ENCODE measurements around the gene METTL4. TPM values are rescaled to one million over a fixed set of nuclear protein-coding genes. Genes with fewer than 3 reads are reported as not detected.

Gene METTL4
- total and polyA plus RNA-seq, 2 donors from 2014 or later = 7.2 to 15.2 TPM

- FAIRE-seq = no peak
- Histone ChIP-seq H3K4me1 (ENCODE audit: control insufficient read depth in 2 of 3, insufficient read depth in 2 of 3, low read depth in 1 of 3, low read length in 3 of 3) (no peaks in the 10 kb centered on the region), H3K27me3 (ENCODE audit: control insufficient read depth, insufficient read depth, low read length) (no peaks in the 10 kb centered on the region), H3K9ac (ENCODE audit: low read length in 3 of 3) (no peak overlapping the region), H3K4me3 (ENCODE audit: low read length in 3 of 3) (no peak overlapping the region), H3K9me3 (ENCODE audit: control insufficient read depth in 2 of 3, insufficient read depth in 1 of 3, low read length in 3 of 3) (no peaks in the 10 kb centered on the region), H3K27ac (ENCODE audit: low read depth in 2 of 2, low read length in 2 of 2) (no peak overlapping the region), H3K36me3 (ENCODE audit: control insufficient read depth in 2 of 3, insufficient read depth in 3 of 3, low read length in 3 of 3) (no peaks in the 10 kb centered on the region)
- no peak for DNase-seq
- no peak for TF ChIP-seq CTCF (IDR thresholded peaks at IDR 0.05; ENCODE audit: borderline replicate concordance, extremely low read depth, insufficient read depth)
- intact Hi-C loops (cut with DNase I) = no loop called here
Observed at GRCh38 chr18:2508155-2508554, 63.1 kb downstream of the METTL4 start.

- DNase-seq = peak in 2 of 5 donors; percentile 57 to 58
- intact Hi-C loops (cut with DNase I) = no loop called here
- no peak overlapping the region for H3K9ac ChIP-seq (ENCODE audit: low read length in 3 of 3)
- TF ChIP-seq CTCF (IDR thresholded peaks at IDR 0.05; ENCODE audit: borderline replicate concordance, extremely low read depth, insufficient read depth) = no peak
- no peaks in the 10 kb centered on the region for H3K4me1 ChIP-seq (ENCODE audit: control insufficient read depth in 2 of 3, insufficient read depth in 2 of 3, low read depth in 1 of 3, low read length in 3 of 3)
- no peaks in the 10 kb centered on the region for H3K27me3 ChIP-seq (ENCODE audit: control insufficient read depth, insufficient read depth, low read length)
- no peak overlapping the region for H3K27ac ChIP-seq (ENCODE audit: low read depth in 2 of 2, low read length in 2 of 2)
- no peak for FAIRE-seq
- no peak overlapping the region for H3K4me3 ChIP-seq (ENCODE audit: low read length in 3 of 3)
- H3K36me3 ChIP-seq (ENCODE audit: control insufficient read depth in 2 of 3, insufficient read depth in 3 of 3, low read length in 3 of 3) = no peaks in the 10 kb centered on the region
- H3K9me3 ChIP-seq (ENCODE audit: control insufficient read depth in 2 of 3, insufficient read depth in 1 of 3, low read length in 3 of 3) = no peaks in the 10 kb centered on the region
Observed at GRCh38 chr18:2504642-2505041, 66.7 kb downstream of the METTL4 start.

- no peak for TF ChIP-seq CTCF (IDR thresholded peaks at IDR 0.05; ENCODE audit: borderline replicate concordance, extremely low read depth, insufficient read depth)
- Histone ChIP-seq H3K36me3 (ENCODE audit: control insufficient read depth in 2 of 3, insufficient read depth in 3 of 3, low read length in 3 of 3) (no peaks in the 10 kb centered on the region), H3K4me1 (ENCODE audit: control insufficient read depth in 2 of 3, insufficient read depth in 2 of 3, low read depth in 1 of 3, low read length in 3 of 3) (no peaks in the 10 kb centered on the region), H3K27me3 (ENCODE audit: control insufficient read depth, insufficient read depth, low read length) (no peaks in the 10 kb centered on the region), H3K4me3 (ENCODE audit: low read length in 3 of 3) (no peak overlapping the region), H3K27ac (ENCODE audit: low read depth in 2 of 2, low read length in 2 of 2) (no peak overlapping the region), H3K9me3 (ENCODE audit: control insufficient read depth in 2 of 3, insufficient read depth in 1 of 3, low read length in 3 of 3) (no peaks in the 10 kb centered on the region), H3K9ac (ENCODE audit: low read length in 3 of 3) (no peak overlapping the region)
- intact Hi-C loops (cut with DNase I) = no loop called here
- DNase-seq (no peak), FAIRE-seq (no peak)
Observed at GRCh38 chr18:2502880-2503279, 68.4 kb downstream of the METTL4 start.

GRCh38 chr18:2502394-2502793 lies 68.9 kb downstream of the METTL4 start:
- no peak for DNase-seq
- Histone ChIP-seq H3K36me3 (ENCODE audit: control insufficient read depth in 2 of 3, insufficient read depth in 3 of 3, low read length in 3 of 3) (no peaks in the 10 kb centered on the region), H3K9ac (ENCODE audit: low read length in 3 of 3) (no peak overlapping the region), H3K4me1 (ENCODE audit: control insufficient read depth in 2 of 3, insufficient read depth in 2 of 3, low read depth in 1 of 3, low read length in 3 of 3) (no peaks in the 10 kb centered on the region), H3K4me3 (ENCODE audit: low read length in 3 of 3) (no peak overlapping the region), H3K27ac (ENCODE audit: low read depth in 2 of 2, low read length in 2 of 2) (no peak overlapping the region), H3K27me3 (ENCODE audit: control insufficient read depth, insufficient read depth, low read length) (no peaks in the 10 kb centered on the region), H3K9me3 (ENCODE audit: control insufficient read depth in 2 of 3, insufficient read depth in 1 of 3, low read length in 3 of 3) (no peaks in the 10 kb centered on the region)
- TF ChIP-seq CTCF (IDR thresholded peaks at IDR 0.05; ENCODE audit: borderline replicate concordance, extremely low read depth, insufficient read depth) = no peak
- intact Hi-C loops (cut with DNase I) = no loop called here
- FAIRE-seq = no peak

Measured in kidney (tissue), 14 donors.